Caco-2 (cell line): ENCODE measurements around the gene SLC43A1. TPM values are rescaled to one million over a fixed set of nuclear protein-coding genes. Genes with fewer than 3 reads are reported as not detected.

Source experiments
- BruUV-seq: library from RNA; stranded (reverse); fragments of 400-500 nt; replicated peaks from 2 replicates; lab custom pipeline; 2021; lab: Mats Ljungman, UMichigan
- CTCF ChIA-PET: fragments of 300-600 bp; sonication (Branson Sonifier 250); formaldehyde crosslinking; loops from one replicate; lab custom pipeline; 2022; ENCODE audit warnings: antibody characterized with exemption; lab: Charles Lee
- POLR2A ChIA-PET: fragments of 300-600 bp; sonication (Branson Sonifier 250); formaldehyde crosslinking; loops from one replicate; lab custom pipeline; 2022; ENCODE audit warnings: antibody characterized with exemption; lab: Charles Lee
- DNase-seq, 2 experiments: peaks; one replicate each; pipeline versions ENCODE4 v3.0.0 to v3.0.0-alpha.2; 2020 to 2022
- H3K27me3 ChIP-seq: replicated peaks from 2 replicates; pipeline ENCODE4 v1.6.0; 2011; ENCODE audit warnings: low read length; ENCODE audit not compliant: control insufficient read depth, insufficient read depth
- H3K36me3 ChIP-seq: 2 replicates; pipeline ENCODE4 v1.5.1; 2011; ENCODE audit warnings: low read length; ENCODE audit not compliant: control insufficient read depth, insufficient read depth
- H3K4me1 ChIP-seq: fragments of 250-450 bp; sonication (Bioruptor Pico); 2 replicates; pipeline ENCODE4 v1.5.1; 2020; ENCODE audit warnings: mild to moderate bottlenecking
- H3K4me3 ChIP-seq: 2 replicates; pipeline ENCODE4 v1.5.1; 2011; ENCODE audit warnings: low read depth, mild to moderate bottlenecking, control low read depth, low read length
- H3K9me3 ChIP-seq: fragments of 250-450 bp; sonication (Bioruptor Pico); 2 replicates; pipeline ENCODE4 v1.5.1; 2020; ENCODE audit warnings: mild to moderate bottlenecking, moderate library complexity
- H3K27ac Mint-ChIP-seq: one replicate; pipeline ENCODE4 v1.8.0; 2022; ENCODE audit warnings: mixed read lengths; ENCODE audit not compliant: unreplicated experiment
- H3K27me3 Mint-ChIP-seq: one replicate; pipeline ENCODE4 v1.8.0; 2022; ENCODE audit warnings: mixed read lengths; ENCODE audit not compliant: insufficient read depth, unreplicated experiment
- H3K36me3 Mint-ChIP-seq: one replicate; pipeline ENCODE4 v1.8.0; 2022; ENCODE audit warnings: mild to moderate bottlenecking, mixed read lengths; ENCODE audit not compliant: insufficient read depth, unreplicated experiment
- H3K4me1 Mint-ChIP-seq: one replicate; pipeline ENCODE4 v1.8.0; 2022; ENCODE audit warnings: low read depth, mixed read lengths; ENCODE audit not compliant: unreplicated experiment
- H3K4me3 Mint-ChIP-seq: one replicate; pipeline ENCODE4 v1.8.0; 2022; ENCODE audit warnings: mild to moderate bottlenecking, moderate library complexity, mixed read lengths; ENCODE audit not compliant: unreplicated experiment
- H3K9me3 Mint-ChIP-seq: one replicate; pipeline ENCODE4 v1.8.0; 2022; ENCODE audit warnings: mixed read lengths; ENCODE audit not compliant: unreplicated experiment
- intact Hi-C: fragments of 100-400 bp; cut with micrococcal nuclease; formaldehyde crosslinking; loops from one replicate; pipeline ENCODE4 v1.10.0; 2022; ENCODE audit not compliant: unreplicated experiment
- total RNA-seq: library from RNA; stranded (reverse); gene quantifications from 2 replicates; pipeline ENCODE4 v1.2.3, GENCODE V29; 2022
- TF ChIP-seq, protein P1 (sequence below), 2 experiments: fragments of 200-600 bp in 1 of 2; IDR thresholded peaks; 1 replicate in 1 of 2; 2 replicates in 1 of 2; pipeline versions ENCODE4 v1.5.1 to v1.8.0; 2011 to 2022; ENCODE audit warnings: antibody characterized with exemption in 1 of 2, control low read depth in 1 of 2, inconsistent platforms in 1 of 2, low read depth in 1 of 2, low read length in 1 of 2, mild to moderate bottlenecking in 1 of 2, moderate library complexity in 1 of 2; ENCODE audit not compliant: insufficient read depth in 1 of 2, severe bottlenecking in 1 of 2, unreplicated experiment in 1 of 2

Gene SLC43A1
- total RNA-seq, 1 experiment from 2014 or later: 71.7 TPM

DNA sequence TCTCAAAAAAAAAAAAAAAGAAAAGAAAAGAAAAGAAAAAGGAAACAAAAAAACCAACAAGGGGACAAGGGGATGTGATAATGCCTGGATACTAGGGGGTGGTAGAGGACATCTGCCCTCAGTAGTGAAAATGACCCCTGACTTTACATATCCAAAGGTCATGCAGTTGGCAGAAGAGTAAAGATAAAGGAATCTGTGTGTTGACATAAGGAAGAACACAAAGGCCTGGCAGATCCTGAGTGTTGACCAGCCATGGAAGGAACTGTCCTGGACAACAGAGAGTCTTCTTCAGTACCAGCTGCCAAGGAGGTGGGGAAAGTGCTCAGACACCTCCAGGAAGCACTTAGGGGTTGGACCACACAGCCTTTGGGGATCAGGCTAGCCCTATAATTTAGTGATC lies 12.6 kb downstream of the SLC43A1 start:
- no peaks in the 10 kb centered on the region for H3K27me3 ChIP-seq
- Mint-ChIP-seq H3K4me3 (no peak overlapping the region), H3K36me3 (peaks cover 66% of the 10 kb centered on the region), H3K27ac (peak overlapping the region; percentile 48), H3K27me3 (no peaks in the 10 kb centered on the region), H3K9me3 (no peaks in the 10 kb centered on the region), H3K4me1 (peaks cover 42% of the 10 kb centered on the region)
- peaks cover 8% of the 10 kb centered on the region for H3K36me3 ChIP-seq
- ChIA-PET POLR2A (interaction anchor here (0.9 kb wide), 1 partner anchor 12 kb away, joined by 3 read pairs; no protein-coding TSS in a partner anchor), CTCF (interaction anchor here (0.6 to 1.8 kb wide), 9 partner anchors 10 to 1077 kb away, joined by 3 to 8 read pairs (median 4); partner anchors contain the start of gene SLC43A1)
- TF ChIP-seq, protein P1, sequence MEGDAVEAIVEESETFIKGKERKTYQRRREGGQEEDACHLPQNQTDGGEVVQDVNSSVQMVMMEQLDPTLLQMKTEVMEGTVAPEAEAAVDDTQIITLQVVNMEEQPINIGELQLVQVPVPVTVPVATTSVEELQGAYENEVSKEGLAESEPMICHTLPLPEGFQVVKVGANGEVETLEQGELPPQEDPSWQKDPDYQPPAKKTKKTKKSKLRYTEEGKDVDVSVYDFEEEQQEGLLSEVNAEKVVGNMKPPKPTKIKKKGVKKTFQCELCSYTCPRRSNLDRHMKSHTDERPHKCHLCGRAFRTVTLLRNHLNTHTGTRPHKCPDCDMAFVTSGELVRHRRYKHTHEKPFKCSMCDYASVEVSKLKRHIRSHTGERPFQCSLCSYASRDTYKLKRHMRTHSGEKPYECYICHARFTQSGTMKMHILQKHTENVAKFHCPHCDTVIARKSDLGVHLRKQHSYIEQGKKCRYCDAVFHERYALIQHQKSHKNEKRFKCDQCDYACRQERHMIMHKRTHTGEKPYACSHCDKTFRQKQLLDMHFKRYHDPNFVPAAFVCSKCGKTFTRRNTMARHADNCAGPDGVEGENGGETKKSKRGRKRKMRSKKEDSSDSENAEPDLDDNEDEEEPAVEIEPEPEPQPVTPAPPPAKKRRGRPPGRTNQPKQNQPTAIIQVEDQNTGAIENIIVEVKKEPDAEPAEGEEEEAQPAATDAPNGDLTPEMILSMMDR (IDR thresholded peaks at IDR 0.05; ENCODE audit: insufficient read depth in 1 of 2, low read depth in 1 of 2, low read length in 1 of 2, severe bottlenecking in 1 of 2, unreplicated experiment in 1 of 2): no peak
- H3K4me1 ChIP-seq: peaks cover 51% of the 10 kb centered on the region
- intact Hi-C loops: loop anchor here (1.0 kb wide), 1 partner anchor 12 kb away; the partner anchor contains the start of gene SLC43A1
- no peaks in the 10 kb centered on the region for H3K9me3 ChIP-seq
- H3K4me3 ChIP-seq: no peak overlapping the region
- peak in 1 of 2 experiments; percentile 50 for DNase-seq
- BruUV-seq: no TSS peak

DNA sequence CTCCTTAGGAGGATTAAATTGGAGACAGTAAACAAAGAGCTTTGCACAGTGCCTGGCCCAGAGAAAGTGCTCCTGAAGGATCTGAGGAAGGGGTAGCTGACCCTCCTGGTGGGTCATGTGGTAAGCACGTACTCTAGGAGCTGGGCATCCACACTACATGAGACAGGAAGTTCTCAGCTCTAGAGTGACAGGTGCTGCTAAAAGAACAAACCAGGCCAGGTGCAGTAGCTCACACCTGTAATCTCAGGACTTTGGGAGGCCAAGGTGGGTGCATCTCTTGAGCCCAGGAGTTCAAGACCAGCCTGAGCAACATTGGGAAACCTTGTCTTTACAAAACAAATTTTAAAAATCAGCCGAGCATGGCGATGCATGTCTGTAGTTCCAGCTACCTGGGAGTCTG lies 13.1 kb downstream of the SLC43A1 start:
- Histone ChIP-seq H3K27me3 (no peaks in the 10 kb centered on the region), H3K4me3 (no peak overlapping the region), H3K4me1 (peaks cover 56% of the 10 kb centered on the region), H3K9me3 (no peaks in the 10 kb centered on the region), H3K36me3 (peaks cover 8% of the 10 kb centered on the region)
- BruUV-seq: no TSS peak
- CTCF ChIA-PET: interaction anchor here (0.7 to 1.8 kb wide), 6 partner anchors 9 to 51 kb away, joined by 3 to 8 read pairs (median 5); partner anchors contain the start of genes SLC43A1 and TIMM10
- TF ChIP-seq, protein P1 (IDR thresholded peaks at IDR 0.05; ENCODE audit: insufficient read depth in 1 of 2, low read depth in 1 of 2, low read length in 1 of 2, severe bottlenecking in 1 of 2, unreplicated experiment in 1 of 2): no peak
- peaks cover 66% of the 10 kb centered on the region for H3K36me3 Mint-ChIP-seq
- no peak overlapping the region for H3K4me3 Mint-ChIP-seq
- intact Hi-C loops: no loop called here
- H3K27ac Mint-ChIP-seq: peak overlapping the region; percentile 48
- H3K9me3 Mint-ChIP-seq: no peaks in the 10 kb centered on the region
- POLR2A ChIA-PET: interaction anchor here (0.9 kb wide), 1 partner anchor 12 kb away, joined by 3 read pairs; no protein-coding TSS in a partner anchor
- no peaks in the 10 kb centered on the region for H3K27me3 Mint-ChIP-seq
- H3K4me1 Mint-ChIP-seq: peaks cover 47% of the 10 kb centered on the region
- no peak for DNase-seq

DNA sequence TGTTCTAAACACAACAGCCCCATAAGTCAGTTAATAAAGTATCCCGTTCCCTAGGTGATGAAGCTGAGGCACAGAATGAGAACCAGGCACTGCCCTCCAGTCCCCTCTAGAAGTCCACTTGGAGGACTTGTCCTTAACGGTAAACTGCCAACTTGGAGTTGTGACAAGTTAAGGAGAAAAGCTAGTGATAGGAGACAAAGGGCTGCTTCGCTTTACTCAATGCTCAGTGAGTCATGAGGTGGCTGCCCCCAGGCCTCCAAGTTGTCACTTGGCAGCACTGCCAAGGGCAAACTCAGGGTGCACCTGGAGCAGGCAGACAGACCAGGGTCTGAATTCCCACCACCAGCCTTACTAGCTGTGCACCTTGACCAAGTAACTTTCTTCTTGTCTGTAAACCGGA lies 13.5 kb downstream of the SLC43A1 start:
- no TSS peak for BruUV-seq

More for the DNA sequence above, 13.5 kb downstream of the SLC43A1 start:
- TF ChIP-seq, protein P1 (IDR thresholded peaks at IDR 0.05; ENCODE audit: insufficient read depth in 1 of 2, low read depth in 1 of 2, low read length in 1 of 2, severe bottlenecking in 1 of 2, unreplicated experiment in 1 of 2): no peak
- Histone ChIP-seq H3K9me3 (no peaks in the 10 kb centered on the region), H3K36me3 (peaks cover 8% of the 10 kb centered on the region), H3K27me3 (no peaks in the 10 kb centered on the region), H3K4me3 (no peak overlapping the region), H3K4me1 (peaks cover 60% of the 10 kb centered on the region)
- Mint-ChIP-seq H3K9me3 (no peaks in the 10 kb centered on the region), H3K27ac (no peak overlapping the region), H3K4me3 (no peak overlapping the region), H3K36me3 (peaks cover 66% of the 10 kb centered on the region), H3K27me3 (no peaks in the 10 kb centered on the region), H3K4me1 (peaks cover 51% of the 10 kb centered on the region)
- intact Hi-C loops: no loop called here
- POLR2A ChIA-PET: no interaction called here
- no peak for DNase-seq
- CTCF ChIA-PET: interaction anchor here (0.7 to 1.8 kb wide), 6 partner anchors 9 to 51 kb away, joined by 3 to 8 read pairs (median 5); partner anchors contain the start of genes SLC43A1 and TIMM10
